GM21381 (cell line): Measurements from ENCODE around the gene HPN.
"Not testable (repeated sequence)": the region's sequence is repeated elsewhere in the genome, so short reads cannot be mapped to it uniquely, and the experiment has no call there.

Experiments
- ATAC-seq: cut with Tn5 transposase; IDR thresholded peaks from one replicate; pipeline ENCODE4 v1.9.1; 2021; ENCODE audit warnings: mild to moderate bottlenecking, moderate library complexity; ENCODE audit not compliant: unreplicated experiment

HPN gene

DNA sequence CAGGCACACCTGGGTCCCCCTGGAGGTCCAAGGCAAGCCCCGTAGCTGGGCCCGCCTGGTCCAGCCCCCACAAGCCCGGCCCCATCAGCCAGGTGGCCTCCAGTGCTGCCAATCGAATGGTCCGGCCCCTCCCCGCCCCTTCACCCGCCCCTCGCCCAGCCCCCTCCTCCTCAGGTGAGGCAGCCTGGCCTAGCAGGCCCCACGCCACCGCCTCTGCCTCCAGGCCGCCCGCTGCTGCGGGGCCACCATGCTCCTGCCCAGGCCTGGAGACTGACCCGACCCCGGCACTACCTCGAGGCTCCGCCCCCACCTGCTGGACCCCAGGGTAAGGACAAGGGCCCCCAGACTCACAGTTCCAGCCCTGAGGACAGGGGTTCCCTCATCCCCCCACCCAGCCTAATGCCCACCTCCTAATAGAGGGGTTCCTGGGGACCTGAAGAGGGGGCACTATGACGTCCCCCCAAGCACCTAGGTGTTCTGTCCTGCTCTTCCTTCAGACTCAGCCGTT lies at the start of gene HPN:
Gene HPN (plus strand): TSS at position 174 of the 508 bp plus-strand sequence. CDS start 786 bp downstream, outside the sequence.
- ATAC-seq: no peak

DNA sequence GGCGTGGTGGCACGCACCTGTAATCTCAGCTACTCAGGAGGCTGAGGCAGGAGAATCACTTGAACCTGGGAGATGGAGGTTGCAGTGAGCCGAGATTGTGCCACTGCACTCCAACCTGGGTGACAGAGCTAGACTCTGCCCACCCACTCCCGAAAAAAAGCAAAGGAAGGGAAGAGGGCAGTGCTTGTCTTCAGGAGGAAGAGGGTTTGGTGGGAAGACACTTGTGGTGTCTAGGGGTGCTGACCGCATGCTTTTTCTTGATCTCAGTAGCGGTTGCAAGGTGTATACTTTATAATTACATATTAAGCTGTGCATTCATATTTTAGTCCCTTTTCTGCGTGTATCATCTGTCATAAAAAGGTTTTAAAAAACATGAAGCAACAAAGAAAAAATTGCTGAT lies 48.9 kb upstream of the HPN start:
- ATAC-seq: not testable (repeated sequence)

DNA sequence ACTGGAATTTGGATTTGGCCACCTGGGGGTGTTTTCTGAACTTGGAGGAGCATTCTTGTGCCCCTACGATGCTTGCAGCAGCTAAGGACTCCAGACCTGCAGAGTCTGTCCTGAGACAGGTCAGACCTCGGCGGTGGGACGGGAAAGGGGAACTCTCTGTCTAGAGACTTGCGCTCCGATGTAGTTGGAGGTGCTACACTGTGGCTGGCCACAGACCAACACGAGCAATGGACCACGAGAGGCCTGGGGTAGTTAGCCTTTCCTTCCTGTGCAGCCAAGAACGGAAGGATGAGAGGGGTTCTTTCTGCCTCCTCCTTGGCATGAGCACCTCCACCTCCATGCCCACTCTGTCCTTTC lies 47.3 kb upstream of the HPN start:
- ATAC-seq: no peak

DNA sequence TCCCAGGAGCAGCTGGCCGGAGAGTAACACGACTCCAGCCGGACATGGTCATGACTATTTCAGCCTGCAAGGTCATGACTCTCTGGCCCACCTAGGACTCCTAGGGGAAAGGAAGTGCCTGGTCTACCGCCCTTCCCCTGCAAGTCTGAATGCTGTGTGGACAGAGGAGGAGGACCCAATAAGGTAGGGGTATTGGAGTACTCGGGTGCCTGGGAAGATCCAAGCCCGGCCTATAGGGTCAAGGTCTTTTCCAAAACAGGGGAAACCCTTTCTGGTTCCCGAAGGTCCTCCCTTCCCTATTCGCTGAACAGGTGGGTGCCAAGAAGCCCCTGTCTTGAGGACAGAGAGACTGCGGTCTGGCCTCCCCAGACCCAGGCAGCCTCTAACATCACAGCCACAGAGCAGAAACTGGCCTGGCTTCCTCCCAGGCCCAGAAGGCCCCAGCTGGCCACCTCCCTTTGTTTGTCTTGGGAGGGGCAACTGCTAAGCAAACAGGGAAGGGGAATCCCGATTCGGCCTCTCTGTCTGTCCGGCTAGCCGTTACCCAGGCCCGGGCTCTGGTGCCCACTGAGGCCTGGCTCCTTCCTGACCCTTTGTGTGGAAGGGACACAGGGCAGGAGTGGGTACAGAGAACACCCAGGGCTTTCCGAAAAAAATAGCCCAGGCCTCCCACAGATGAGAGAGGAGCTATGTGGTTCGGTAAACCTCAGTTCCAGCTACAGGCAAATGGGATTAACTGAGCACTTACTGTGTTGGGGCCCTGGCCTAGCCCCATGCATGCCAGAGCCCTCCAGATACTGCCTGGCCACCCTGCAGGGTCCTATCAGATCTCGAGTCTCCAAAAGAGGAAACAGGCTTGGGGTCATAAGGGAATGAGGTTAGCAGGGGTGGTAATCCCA lies 46.6 kb upstream of the HPN start:
- no peak for ATAC-seq

DNA sequence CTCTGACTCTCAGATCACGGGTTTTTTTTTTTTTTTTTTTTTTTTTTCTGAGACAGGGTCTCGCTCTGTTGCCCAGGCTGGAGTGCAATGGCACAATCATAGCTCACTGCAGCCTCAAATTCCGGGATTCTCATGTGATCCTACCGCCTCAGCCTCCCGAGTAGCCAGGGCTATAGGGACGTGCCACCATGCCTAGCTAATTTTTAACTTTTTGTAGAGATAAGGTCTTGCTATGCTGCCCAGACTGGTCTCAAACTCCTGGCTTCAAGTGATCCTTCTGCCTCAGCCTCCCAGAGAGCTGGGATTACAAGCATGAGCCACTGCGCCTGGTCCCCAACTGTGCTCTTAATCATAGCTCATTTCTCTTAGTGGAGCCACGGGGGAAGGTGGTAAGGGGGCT lies 46.0 kb upstream of the HPN start:
- ATAC-seq: no peak

DNA sequence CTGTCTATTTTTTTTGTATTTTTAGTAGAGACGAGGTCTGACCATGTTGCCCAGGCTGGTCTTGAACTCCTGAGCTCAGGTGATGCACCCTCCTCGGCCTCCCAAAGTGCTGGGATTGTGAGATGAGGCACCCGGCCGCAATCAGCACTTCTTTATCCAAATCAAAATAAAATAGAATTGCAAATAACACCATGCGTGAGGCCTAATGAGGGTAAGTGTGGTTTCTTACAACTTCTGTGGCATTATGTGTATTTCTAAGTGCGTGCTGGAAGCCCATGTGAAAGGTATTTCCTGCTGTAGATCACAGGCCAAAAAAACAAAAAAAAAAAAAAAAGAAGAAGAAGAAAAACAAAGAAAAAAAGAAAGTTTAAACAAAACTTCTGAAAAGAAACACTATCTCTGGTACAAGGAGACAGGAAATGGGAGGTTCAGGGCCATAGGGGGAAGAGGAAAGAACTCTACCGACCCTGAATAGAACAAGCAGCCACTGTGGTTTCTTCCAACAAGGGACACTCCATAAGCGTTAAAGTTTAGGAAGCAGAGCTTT lies 44.4 kb upstream of the HPN start:
- ATAC-seq: no peak

DNA sequence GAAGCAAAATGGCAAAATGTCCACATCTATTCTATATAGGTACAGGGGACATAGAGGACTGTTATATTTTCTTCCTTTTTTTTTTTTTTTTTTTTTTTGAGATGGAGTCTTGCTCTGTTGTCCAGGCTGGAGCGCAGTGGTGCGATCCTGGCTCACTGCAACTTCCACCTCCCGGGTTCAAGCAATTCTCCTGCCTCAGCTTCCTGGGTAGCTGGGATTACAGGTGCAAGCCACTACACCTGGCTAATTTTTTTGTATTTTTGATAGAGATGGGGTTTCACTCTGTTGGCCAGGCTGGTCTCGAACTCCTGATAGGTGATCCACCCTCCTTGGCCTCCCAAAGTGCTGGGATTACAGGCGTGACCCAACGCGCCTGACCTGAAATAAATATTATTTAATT lies 43.3 kb upstream of the HPN start:
- not testable (repeated sequence) for ATAC-seq

DNA sequence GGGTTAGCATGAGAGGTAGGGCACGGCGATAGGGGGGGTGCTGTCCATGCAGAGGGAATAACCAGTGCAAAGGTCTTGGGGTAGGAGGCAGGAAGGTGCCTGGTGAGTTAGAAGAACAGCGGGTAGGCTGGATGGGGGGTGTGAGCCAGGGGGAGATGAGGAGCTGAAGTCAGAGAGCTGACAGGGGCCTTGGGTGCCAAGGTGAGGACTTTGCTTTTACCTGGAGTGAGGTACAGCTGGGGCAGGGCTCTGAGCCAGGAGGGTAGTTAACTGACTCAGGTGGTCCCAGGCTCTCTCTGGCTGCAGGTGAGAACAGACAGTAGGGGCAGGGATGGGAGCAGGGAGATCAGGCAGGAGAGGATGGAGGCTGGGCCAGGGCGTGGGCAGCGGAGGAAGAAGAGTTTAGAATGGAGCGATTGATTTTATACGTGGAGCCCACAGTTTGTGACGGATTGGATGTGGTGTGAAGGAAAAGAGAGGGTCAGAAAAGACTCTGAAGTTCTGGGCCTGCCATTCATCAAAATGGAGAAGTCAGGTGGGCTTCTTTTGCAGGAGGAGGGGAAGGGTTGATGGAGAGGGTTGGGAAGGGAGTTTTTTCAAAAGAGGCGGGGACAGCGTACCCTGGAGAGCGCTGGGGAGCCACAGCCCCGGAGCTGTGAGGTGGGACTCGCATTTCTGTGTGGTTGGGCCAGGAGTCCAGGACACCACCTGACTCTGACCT lies 42.6 kb upstream of the HPN start:
- no peak for ATAC-seq

DNA sequence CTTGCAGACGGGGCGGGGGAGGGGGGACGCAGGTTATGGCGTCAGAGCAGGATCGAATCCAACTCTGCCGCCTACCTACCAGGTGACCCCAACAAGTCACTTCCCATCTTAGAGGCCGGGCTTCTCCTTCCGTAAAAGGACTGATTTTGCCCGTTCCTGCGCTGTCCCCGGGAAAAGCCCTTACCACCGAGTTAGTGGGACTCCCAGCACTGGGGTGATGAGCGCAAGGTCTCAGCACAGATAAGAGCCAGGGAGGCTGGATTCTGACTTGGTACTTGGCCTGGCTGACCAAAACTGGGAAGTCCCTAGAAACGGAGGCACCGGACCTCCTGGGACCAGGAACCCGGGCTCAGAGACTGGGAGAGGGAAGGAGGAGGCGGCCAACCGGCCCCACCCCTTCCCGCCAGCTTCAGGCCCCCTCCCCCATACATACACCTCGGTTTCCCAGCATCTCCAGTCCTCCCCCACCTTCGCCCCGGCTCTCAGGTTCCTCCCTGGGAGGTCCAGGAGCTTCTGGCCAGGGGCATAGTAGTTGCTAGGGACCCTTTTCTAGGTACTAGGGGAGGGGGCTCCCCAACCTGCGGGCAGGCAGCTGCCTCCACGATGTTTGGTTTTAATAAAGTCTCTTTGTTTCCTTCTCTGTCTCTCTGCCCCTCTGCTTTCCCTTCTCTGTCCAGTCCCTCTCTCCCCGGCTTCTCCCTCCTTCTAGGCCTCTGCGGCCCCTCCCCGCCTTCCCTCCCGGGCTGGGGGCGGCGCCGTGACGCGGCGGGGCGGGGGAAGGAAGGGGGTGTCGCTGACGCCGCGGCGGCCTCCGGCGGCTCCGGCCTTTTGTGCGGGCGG lies 41.8 kb upstream of the HPN start, which contains the start of gene GRAMD1A:
Gene GRAMD1A (plus strand): TSS at position 826 of the 840 bp plus-strand sequence. CDS start 156 bp downstream, outside the sequence.
- peak; percentile 48 for ATAC-seq

DNA sequence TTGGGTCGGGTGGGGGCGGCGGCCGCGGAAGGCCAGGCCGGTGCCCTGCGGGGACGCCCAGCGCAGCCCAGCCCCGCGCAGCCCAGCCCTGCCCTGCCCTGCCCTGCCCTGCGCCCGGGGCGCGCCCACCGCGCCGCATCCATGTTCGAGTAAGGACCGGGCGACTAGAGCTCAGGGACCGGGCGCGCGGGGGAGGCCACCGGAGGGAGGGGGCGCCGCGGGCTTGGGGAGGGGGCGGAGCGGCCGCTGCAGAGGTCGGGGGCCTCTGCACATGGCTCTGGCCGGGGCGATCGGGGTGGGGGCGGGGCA lies 41.2 kb upstream of the HPN start:
- ATAC-seq: no peak

DNA sequence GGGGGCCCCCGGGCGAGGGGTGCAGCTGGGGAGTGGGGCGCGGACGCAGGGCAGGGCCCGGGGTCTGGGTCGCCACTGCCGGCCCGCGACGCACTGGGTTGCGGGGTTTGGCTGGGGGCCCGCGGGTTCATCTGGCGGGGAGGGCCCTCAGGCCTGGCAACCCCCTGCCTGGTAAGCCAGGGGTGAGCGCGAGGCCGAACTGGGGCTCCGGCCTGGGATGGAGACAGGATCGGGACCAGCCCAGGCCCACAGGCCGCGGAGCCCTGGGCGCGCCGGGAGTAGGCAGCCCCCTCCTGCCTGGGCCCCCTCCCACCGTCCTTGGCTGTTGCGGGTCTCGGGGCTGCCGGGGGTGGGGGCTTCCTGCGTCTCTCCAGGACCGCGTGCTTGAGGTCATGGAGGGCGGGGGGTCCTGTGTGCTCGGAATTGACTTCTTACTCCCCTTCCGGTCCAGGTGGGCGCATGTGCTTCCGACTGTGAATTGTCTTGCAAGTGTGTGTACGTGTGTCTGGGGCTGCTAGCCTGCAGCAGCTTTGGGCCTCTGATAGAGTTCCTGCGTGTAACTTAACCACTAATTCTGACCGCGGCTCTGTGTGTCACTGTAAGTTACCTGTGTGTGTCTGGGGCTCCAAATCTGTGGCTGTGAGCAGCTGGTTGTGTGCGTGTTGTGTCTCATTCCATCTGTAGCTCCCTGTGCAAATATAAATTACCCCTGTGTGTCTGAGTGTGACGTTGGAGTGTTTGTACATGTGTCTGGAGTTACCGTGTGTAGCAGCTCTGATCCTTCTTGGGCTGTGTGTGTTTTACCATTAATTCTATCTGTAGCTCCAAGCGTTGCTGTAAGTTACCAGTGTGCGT lies 40.6 kb upstream of the HPN start:
- ATAC-seq: peak; percentile 5

DNA sequence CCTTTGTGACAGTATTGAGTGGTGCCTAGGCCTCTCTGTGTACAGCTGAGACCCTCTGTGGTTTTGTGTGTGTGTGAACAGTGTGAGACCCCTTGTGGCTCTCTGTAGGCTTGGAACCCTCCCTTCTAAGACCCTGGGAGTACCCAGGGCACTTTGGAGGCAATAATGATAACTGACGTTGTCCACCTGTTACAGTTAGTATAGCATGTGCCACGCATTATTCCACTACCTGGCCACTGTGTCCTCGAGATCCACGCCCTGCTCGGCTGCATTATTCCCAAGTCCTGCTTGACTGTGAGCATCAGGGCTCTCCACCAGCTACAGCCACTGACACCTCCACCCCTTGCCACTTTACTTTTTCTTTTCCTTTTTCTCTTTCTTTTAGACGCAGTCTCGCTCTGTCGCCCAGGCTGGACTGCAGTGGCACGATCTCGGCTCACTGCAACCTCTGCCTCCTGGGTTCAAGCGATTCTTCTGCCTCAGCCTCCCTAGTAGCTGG lies 39.4 kb upstream of the HPN start:
- no peak for ATAC-seq

DNA sequence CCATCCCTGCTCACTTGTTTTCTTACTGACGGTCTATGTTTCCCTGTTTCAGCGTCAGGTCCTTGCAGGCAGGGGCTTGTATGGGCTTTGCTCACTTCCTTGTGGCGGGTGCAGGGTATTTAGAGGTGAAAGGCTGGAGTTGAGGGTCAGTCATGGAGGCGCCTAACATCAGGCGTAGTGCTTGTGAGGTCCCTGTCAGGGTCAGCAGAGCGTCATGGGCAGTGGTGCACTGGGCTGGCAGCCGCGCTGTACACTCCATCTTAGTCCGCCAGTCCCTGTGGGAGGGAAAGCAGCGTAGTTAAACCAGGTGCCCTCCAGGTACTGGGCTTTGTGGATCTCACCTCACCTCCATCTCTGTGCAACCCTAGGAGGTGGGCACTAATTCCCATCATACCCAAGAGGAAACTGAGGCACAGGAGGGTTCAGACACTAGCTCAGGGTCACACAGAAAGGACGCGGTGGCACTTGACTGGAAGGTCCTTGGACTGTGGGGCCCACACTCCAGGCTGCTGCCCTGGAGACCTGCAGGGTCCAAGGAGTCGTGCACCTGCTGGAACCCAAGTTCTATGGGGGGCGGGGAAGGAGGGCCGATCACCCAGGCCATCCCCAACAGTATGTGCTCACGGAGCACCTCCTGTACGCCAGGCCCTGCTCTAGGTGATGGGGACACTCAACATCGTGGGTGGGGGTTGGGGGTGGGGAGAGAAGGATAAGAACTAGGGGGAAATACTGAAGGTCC lies 36.8 kb upstream of the HPN start:
- no peak for ATAC-seq

DNA sequence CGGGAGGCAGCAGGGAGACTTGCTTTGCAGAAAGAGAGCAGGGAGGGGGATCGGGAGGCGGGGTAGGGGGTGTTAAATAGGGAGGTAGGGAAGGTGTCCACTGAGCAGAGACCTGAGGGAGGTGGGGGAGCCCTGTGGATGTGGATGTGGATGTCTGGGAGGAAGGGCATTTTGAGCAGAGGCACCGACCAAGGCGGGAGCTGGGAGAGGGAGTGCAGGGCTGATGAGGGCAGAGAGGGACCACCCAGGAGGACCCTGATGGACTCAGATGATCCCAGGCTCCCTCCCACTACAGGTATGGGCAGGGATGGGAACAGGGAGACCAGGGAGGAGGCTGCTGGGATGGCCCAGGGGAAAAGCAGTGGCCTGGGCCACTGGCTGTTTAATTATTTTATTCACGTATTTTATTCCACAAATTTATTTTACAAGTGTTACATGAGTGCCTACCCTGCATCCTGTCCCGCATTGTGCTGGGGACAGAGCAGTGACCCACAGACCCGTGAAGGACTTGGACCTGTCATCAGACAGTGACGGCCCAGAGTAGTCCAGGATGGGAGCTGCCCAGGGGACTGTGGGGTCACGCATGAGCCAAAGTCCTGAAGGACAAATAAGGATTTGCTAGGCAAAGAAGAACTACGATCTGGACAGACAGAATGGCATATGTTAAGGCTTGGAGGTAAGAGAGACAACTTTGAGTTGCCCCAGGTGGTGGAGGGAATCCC lies 36.1 kb upstream of the HPN start:
- no peak for ATAC-seq

DNA sequence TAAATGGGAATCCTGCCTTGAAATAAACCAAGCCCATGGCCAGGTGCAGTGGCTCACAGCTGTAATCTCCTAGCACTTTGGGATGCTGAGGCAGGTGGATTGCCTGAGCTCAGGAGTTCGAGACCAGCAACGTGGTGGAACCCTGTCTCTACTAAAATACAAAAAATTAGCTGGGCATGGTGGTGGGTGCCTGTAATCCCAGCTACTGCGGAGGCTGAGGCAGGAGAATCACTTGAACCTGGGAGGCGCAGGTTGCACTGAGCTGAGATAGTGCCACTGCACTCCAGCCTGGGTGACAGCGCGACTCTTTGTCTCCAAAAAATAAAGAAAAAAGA lies 35.5 kb upstream of the HPN start:
- not testable (repeated sequence) for ATAC-seq

DNA sequence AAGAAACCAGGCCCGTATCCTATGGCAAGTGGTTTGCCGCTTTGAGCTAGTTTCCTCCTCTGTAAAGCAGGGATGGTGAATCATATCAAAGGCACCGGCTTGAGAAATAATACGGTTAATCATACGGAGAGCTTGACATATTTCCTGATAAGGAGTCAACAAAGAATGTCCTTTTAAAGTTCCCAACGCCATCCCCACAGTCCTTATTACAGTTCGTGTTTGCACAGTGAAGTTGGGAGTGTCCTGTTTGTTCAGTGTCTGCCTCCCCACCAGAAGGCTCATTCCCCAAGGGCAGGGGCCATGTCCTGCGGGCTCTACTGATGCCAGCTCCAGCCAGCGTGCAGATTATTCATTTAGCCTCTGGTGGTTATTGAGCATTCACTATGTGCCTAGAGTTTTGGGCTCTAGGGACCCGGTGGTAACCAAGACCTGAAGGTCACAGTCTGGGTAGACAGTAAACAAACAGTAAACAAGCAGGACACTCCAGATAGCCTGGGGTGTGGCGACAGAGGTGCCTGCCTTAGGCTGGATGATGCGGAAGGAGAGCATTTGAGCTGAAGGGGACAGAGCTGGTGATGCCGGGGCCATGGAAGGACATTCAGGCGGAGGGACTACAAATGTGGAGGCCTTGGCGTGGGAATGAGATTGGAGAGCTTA lies 35.1 kb upstream of the HPN start:
- ATAC-seq: no peak

DNA sequence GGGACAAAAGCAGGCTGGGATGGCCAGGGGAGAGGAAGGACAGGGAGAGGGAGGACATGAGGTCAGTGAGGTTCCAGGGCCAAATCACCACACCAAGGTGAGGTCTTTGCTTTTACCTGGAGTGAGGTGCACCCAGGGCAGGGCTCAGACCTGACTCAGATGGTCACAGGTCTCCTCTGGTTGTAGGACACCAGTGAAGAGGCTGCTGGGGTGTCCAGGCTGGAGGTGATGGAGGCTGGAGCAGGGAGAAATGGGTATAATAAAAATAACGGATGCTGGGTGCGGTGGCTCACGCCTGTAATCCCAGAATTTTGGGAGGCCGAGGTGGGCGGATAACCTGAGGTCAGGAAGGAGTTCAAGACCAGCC lies 34.5 kb upstream of the HPN start:
- no peak for ATAC-seq

DNA sequence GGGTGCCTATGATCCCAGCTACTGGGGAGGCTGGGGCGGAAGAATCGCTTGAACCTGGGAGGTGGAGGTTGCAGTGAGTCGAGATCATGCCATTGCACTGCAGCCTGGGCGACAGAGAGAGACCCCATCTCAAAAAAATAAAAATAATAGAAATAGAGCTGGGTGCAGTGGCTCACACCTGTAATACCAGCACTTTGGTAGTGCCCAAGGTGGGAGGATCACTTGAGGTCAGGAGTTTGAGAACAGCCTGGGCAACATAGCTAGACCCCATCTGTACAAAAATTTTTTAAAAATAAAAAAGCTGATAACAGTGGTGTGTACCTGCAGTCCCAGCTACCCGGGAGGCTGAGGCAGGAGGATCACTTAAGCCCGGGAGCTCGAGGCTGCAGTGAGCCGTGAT lies 34.1 kb upstream of the HPN start:
- not testable (repeated sequence) for ATAC-seq
